HL-60/S4 treated with phorbol 12-myristate 13-acetate at 8.2 ng/mL for 4 days and 3 days (cell line): ENCODE measurements around the gene PEMT.

Experiments
- in situ Hi-C: fragments of 300-500 bp; cut with MboI; formaldehyde crosslinking; loops from 2 replicates; pipeline ENCODE4 v1.15.0; 2022; ENCODE audit warnings: low sequenced_read_pairs

Gene PEMT

DNA sequence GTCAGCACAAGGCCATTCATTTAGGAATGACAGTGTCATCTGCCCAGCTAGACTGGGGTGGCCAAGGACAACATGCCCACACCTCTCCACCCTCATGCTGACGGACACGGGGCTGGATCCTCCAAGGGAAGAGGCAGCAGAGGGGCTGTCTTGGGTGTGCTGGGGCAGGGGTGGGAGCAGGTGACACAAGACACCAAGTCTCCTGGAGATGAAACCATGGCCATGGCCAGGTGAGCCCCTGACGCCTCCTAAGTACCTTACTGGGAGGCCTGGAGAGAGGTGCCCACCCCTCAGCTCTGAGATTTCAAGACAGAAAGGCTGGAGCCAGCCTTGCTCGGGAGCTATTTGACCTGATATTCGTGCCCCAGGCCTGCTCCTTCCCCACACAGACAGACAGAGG, 86.4 kb downstream of the PEMT start:
- in situ Hi-C loops = no loop called here

- in situ Hi-C loops = no loop called here
Measured at GRCh38 chr17:17504341-17505140, 87.0 kb downstream of the PEMT start.

DNA sequence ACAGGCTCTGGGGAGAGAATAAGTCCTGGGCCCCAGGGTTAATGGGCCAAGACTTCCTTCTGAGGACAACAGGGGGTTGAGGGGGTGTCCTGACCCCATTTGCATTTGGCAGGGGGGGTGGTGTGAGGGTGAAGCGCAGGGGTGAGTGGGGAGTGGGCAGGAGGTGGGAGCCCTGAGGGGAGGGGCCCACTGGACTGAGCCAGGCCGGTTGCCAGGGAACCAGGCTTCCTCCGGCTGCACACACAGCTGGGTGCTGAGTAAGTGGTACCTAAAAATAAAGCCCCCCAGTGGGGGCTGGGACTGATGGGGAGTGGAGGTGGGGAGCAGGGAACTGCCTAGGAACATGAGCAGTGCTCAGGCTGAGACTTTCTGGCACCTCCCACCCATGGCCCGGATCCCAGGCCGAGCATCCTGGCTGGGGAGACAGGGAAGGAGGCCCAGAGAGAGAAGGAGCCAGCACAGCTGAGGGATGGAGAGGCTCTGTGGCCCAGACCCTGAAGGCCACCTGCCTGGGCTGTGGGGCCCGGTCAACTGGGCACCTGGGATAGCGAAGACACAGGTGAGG, 87.9 kb downstream of the PEMT start:
- in situ Hi-C loops = no loop called here

- in situ Hi-C loops = no loop called here
Measured at GRCh38 chr17:17502741-17503565, 88.6 kb downstream of the PEMT start.

- in situ Hi-C loops = no loop called here
Measured at GRCh38 chr17:17500999-17501605, 90.4 kb downstream of the PEMT start.

GRCh38 chr17:17499402-17500145, 91.9 kb downstream of the PEMT start:
- in situ Hi-C loops = no loop called here

DNA sequence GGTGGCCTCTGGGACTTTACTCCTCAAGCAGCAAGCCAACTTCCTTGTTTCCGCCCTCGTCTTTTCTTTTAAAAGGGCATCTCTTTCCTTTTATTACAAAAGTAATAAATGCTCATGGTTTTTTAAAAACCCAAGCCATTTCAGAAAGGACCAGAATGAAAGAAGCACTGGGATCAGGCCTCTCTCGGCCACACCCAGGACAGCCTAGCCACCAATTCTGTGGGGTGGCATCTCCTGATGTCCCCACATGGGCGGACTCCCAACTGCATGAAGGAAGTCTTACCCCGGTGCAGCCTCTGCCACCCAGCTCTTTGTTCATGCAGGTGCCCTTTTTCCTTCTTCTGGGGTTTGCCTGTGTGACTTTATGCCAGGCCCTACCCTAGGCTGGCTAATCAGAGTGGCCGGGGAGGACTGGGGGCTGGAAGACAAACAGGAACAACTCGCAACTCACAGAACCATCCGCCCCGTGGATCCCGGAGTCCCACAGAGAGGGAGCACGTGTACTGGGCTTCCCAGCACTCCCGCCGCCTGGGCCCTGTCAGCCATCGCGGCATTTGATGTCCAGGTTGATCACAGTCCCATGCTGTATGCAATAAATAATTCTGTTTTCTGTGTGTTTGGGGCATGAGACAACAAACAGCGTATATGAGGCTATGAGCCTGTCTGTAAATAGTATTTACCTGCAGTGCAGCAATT, 92.8 kb downstream of the PEMT start:
- in situ Hi-C loops = no loop called here

DNA sequence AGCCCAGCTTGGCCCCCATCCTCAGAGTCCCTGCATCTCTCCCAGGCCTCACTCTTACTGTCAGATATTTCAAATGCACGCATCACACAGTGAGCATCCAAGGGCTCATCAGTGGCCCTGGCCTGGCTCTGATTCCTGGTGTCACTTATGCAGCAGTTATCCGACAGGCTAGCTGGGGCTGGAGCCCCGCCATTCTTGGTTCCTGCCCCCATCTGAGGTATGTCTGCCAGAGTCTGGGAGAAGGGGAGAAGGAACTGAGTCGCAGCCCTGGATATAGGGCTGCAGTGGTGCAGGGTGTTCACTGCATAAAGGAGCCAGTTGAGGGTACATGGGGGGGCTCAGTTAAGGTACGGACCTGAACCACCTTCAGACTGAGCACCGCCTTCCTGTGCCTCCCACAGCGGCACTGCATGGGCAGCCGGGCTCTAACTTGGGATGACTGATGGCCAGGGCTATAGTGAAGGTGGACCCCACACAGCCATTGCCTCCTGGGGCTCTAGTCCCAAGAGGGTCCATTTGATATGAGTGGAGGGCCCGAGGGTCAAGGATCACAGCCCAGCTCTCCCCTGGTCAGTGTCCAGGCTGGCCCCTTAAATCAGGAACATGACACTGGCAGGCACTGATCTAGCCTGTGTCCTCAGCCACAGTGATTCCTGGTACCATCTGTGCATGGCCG, 93.5 kb downstream of the PEMT start:
- in situ Hi-C loops = no loop called here

DNA sequence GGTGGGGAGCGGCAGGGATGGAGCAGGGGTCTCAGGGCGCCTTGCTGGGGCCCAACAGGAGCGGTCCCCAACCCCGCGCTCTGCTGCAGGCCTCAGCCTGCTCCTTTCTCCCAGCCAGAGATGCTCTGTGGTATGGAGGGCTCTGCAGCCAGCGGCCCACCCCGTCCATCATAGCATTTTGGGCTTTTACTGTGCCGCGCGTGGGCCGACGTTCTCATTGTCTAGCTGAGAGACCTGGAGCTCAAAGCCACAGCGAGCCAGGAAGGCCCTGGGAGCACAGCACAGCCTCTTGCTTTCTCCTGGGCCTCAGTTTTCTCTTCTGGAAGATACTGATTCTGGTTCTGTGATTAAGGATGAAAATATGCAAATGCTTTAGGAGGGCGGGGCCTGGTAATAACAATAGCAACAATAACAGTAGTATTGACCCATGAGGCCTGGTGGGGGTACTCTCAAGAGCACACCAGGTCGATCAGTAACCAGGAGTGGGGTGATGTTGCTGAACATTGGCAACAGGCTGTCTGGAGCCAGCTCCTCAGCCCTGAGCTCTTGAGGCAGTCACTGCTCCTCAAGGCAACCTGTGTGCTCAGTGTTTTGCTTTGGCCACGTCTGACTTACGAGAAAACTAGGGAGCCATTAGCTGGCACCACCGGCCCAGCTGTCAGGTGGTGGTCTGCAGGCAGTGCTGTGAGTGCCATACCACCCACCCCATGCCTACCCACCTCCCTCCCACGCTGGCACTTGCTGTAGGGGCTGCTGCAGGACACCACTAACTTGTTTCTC, 94.3 kb downstream of the PEMT start:
- in situ Hi-C loops = no loop called here

- in situ Hi-C loops = no loop called here
Measured at GRCh38 chr17:17496189-17497064, 95.1 kb downstream of the PEMT start, which contains the start of gene RASD1. RASD1 (minus strand) TSS chr17:17496395; CDS start chr17:17496181, 214 bp downstream.

- in situ Hi-C loops = no loop called here
Measured at GRCh38 chr17:17495536-17496188, 95.8 kb downstream of the PEMT start.

DNA sequence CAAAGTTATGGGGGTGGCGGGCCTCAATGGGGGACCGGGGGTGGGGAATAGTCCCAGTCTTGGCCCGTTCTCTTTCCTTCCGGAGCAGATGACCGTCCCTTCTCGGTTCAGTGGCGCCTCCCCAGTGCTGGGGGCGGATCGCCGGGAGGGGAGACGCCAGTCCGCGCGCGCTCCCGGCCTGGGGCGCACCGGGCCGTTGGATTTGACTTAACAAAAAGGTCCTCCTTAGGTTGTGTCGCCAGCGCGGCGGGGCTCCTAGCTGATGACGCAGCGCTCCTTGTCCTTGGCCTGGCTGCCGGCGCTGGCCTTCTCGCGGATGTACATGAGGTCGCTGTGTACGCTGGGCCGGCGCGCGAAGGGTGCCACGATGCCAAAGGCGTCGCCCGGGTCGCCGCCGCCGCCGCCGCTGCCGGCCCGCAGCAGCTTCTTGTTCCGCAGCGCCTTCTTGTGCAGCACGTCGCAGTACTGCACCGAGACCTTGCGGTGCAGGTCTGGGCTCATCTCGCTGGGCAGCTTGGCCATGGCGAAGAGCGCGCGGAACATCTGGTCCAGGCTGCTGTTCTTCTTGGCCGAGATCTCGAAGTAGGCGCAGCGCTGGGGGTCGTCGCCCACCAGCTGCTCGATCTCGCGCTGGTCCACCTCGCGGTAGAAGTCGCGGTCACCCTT, 96.5 kb downstream of the PEMT start:
- in situ Hi-C loops = no loop called here

GRCh38 chr17:17494499-17494869, 97.0 kb downstream of the PEMT start:
- in situ Hi-C loops = no loop called here

- in situ Hi-C loops = no loop called here
Measured at GRCh38 chr17:17493986-17494466, 97.5 kb downstream of the PEMT start.

GRCh38 chr17:17493249-17493985, 98.1 kb downstream of the PEMT start:
- in situ Hi-C loops = no loop called here

DNA sequence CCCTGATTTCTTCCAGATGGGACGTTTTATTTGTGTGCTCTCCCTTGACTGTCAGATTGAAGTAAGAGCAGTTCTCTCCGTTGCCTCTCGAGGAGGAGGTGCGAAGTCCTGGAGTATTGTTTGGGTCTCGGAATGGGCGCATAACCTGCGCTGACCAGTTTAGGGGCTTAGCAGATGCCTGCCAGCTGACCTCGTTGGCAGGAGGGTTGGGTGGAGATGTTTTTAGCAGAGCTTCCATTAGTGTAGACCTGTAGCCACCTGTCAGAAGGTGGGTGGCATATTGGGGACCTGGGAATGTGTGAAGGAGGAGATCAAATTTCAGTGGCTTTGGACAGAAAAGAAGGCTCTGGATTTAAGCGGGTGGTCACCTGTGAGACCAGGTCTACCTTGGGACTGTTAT, 98.9 kb downstream of the PEMT start:
- in situ Hi-C loops = no loop called here
